Measurements from ENCODE around the gene SH3BP5. TPM values are rescaled to one million over a fixed set of nuclear protein-coding genes. Genes with fewer than 3 reads are reported as not detected.
A peak's percentile ranks its signal among the peaks of the same experiment; 100 is the strongest.

SH3BP5 gene
- total RNA-seq, 2 experiments from 2014 or later: 2.4 TPM

- Mint-ChIP-seq H3K27me3 (no peaks in the 10 kb centered on the region), H3K27ac (no peak overlapping the region), H3K36me3 (peaks cover 4% of the 10 kb centered on the region), H3K9me3 (no peaks in the 10 kb centered on the region), H3K4me1 (peaks cover 16% of the 10 kb centered on the region), H3K4me3 (no peak overlapping the region)
- DNase-seq: no peak
Measured at GRCh38 chr3:15303216-15303615, 29.2 kb downstream of the SH3BP5 start.

GRCh38 chr3:15301761-15302160, 30.6 kb downstream of the SH3BP5 start:
- Mint-ChIP-seq H3K4me1 (peaks cover 16% of the 10 kb centered on the region), H3K36me3 (peaks cover 4% of the 10 kb centered on the region), H3K27me3 (no peaks in the 10 kb centered on the region), H3K4me3 (no peak overlapping the region), H3K9me3 (no peaks in the 10 kb centered on the region), H3K27ac (no peak overlapping the region)
- no peak for DNase-seq

DNA sequence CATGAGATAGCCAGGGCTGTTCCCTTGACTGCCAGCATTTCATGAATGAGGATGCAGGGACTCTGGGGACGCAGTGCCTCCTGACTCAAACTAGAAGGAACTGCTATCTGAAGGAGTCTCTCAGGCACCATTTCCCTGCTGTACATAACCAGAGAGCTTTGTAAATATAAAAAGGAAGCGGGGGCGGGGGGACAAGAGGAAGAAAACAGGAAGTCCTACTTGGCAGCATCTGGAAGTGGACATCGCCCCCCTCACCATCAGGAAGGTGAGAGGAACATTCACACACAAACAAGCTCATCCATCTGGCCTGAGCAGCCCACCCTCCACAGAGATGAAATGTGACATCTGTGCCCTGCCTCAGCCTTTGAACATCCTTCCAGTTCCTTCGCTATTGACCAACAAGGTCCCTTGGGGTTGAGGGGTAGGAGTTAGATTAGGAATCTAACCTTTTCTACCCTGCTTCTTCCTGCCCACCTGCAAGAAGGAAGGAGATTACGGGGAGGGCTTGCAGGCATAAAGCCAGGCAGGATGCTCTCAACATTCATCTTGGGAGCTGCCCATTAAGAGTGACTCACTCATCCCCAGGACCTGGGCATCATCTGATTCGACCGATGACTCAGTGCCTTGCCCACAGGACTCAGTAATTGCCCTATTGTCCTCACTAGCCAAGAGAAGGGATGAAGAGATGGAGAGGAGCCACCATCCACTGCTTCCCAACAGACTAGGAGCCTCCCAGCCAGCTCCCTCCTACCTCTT, 31.9 kb downstream of the SH3BP5 start:
- no peak overlapping the region for H3K4me3 Mint-ChIP-seq
- peaks cover 2% of the 10 kb centered on the region for H3K36me3 Mint-ChIP-seq
- DNase-seq: no peak
- H3K27ac Mint-ChIP-seq: no peak overlapping the region
- H3K27me3 Mint-ChIP-seq: no peaks in the 10 kb centered on the region
- H3K4me1 Mint-ChIP-seq: peaks cover 16% of the 10 kb centered on the region
- no peaks in the 10 kb centered on the region for H3K9me3 Mint-ChIP-seq

DNA sequence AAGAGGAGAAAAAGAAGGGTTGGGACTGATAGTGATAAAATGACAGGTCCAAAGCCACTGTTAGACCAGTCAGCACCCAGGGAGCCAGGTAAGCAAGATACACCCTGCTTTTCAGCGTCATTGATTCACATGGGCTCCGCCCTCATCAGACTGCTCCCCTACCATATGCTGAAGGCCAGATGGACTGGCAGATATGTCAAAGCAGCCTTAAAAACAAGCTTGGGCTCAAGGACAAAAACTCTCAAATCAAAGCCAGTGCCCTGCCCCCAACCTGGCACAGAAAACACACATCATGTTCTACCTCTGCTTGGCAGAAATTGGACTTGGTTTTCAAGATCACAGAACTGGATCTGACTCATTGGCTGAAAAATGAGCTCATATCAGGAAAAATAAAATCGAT, 33.4 kb downstream of the SH3BP5 start:
- Mint-ChIP-seq H3K27me3 (no peaks in the 10 kb centered on the region), H3K27ac (no peak overlapping the region), H3K4me1 (peaks cover 14% of the 10 kb centered on the region), H3K9me3 (no peaks in the 10 kb centered on the region), H3K4me3 (no peak overlapping the region), H3K36me3 (no peaks in the 10 kb centered on the region)
- DNase-seq: no peak

GRCh38 chr3:15298504-15298903, 33.9 kb downstream of the SH3BP5 start:
- Mint-ChIP-seq H3K27ac (no peak overlapping the region), H3K36me3 (no peaks in the 10 kb centered on the region)

DNA sequence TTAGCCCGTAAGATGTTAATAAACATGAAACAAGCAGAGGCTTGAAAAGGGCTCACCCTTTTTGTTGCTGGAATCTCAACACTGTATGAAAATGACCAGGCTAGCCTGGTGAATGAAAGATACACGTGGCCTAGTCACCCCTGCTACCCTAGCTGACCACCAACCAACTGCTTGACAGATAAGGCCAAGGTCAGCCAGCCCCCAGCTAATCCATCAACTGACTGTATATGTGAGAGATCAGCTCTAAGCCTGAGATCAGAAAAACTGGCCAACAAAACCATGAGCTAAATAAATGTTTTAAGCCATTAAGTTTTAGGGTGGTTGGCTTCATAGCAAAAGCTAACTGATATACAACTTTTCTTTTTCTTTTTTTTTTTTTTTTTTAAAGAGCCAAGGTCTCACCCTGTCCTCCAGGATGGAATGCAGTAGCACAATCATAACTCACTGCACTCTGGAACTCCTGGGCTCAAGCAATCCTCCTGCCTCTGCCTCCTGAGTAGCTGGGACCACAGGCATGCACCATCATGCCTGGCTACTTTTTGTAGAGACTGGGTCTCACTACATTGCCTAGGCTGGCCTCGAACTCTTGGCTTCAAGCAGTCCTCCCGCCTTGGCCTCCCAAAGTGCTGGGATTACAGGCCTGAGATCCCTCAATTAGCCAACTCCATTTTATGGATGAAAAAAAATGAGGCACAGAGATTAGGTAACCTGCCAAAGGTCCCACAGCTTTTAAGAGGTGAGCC, 34.6 kb downstream of the SH3BP5 start:
- peaks cover 14% of the 10 kb centered on the region for H3K4me1 Mint-ChIP-seq
- H3K27me3 Mint-ChIP-seq: no peaks in the 10 kb centered on the region
- no peak overlapping the region for H3K27ac Mint-ChIP-seq
- no peak for DNase-seq
- H3K4me3 Mint-ChIP-seq: no peak overlapping the region
- H3K9me3 Mint-ChIP-seq: no peaks in the 10 kb centered on the region
- H3K36me3 Mint-ChIP-seq: no peaks in the 10 kb centered on the region

More at GRCh38 chr3:15298504-15298903, 33.9 kb downstream of the SH3BP5 start:
- Mint-ChIP-seq H3K4me1 (peaks cover 14% of the 10 kb centered on the region), H3K4me3 (no peak overlapping the region), H3K9me3 (no peaks in the 10 kb centered on the region), H3K27me3 (no peaks in the 10 kb centered on the region)
- no peak for DNase-seq

DNA sequence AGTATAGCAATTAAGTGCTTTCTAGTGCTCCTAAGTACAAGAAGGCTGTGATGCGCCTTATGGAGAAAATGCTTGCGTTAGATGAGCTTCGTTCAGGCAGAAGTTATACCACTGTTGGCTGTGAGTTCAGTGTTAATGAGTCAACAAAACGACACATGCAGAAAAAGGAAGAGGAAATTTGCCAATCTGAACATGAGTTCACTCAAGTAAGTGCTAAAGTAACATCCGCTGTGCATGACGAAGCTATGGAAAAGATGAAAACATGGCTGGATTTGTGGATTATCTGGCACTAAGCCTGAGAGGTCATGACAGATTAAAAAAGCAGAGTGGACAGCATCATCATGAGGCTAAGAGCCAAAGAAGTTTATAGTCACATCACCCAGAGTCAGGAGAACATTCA, 36.9 kb downstream of the SH3BP5 start:
- H3K27ac Mint-ChIP-seq: no peak overlapping the region
- H3K36me3 Mint-ChIP-seq: no peaks in the 10 kb centered on the region
- no peak for DNase-seq
- H3K27me3 Mint-ChIP-seq: no peaks in the 10 kb centered on the region
- peaks cover 25% of the 10 kb centered on the region for H3K4me1 Mint-ChIP-seq
- no peaks in the 10 kb centered on the region for H3K9me3 Mint-ChIP-seq
- no peak overlapping the region for H3K4me3 Mint-ChIP-seq

- Mint-ChIP-seq H3K9me3 (no peaks in the 10 kb centered on the region), H3K4me1 (peaks cover 23% of the 10 kb centered on the region), H3K27me3 (no peaks in the 10 kb centered on the region), H3K27ac (peak overlapping the region; percentile 12), H3K36me3 (no peaks in the 10 kb centered on the region), H3K4me3 (no peak overlapping the region)
- DNase-seq: no peak
Measured at GRCh38 chr3:15294929-15295328, 37.5 kb downstream of the SH3BP5 start.

- no peak for DNase-seq
- H3K4me1 Mint-ChIP-seq: peaks cover 36% of the 10 kb centered on the region
- H3K36me3 Mint-ChIP-seq: no peaks in the 10 kb centered on the region
- no peaks in the 10 kb centered on the region for H3K9me3 Mint-ChIP-seq
- no peak overlapping the region for H3K4me3 Mint-ChIP-seq
- H3K27ac Mint-ChIP-seq: no peak overlapping the region
- no peaks in the 10 kb centered on the region for H3K27me3 Mint-ChIP-seq
Measured at GRCh38 chr3:15292765-15293522, 39.4 kb downstream of the SH3BP5 start.

- no peaks in the 10 kb centered on the region for H3K27me3 Mint-ChIP-seq
- H3K36me3 Mint-ChIP-seq: no peaks in the 10 kb centered on the region
- peak; percentile 73 for DNase-seq
- peaks cover 34% of the 10 kb centered on the region for H3K4me1 Mint-ChIP-seq
- peak overlapping the region; percentile 48 for H3K4me3 Mint-ChIP-seq
- H3K27ac Mint-ChIP-seq: peak overlapping the region; percentile 82
- no peaks in the 10 kb centered on the region for H3K9me3 Mint-ChIP-seq
Measured at GRCh38 chr3:15291589-15292541, 40.5 kb downstream of the SH3BP5 start.

DNA sequence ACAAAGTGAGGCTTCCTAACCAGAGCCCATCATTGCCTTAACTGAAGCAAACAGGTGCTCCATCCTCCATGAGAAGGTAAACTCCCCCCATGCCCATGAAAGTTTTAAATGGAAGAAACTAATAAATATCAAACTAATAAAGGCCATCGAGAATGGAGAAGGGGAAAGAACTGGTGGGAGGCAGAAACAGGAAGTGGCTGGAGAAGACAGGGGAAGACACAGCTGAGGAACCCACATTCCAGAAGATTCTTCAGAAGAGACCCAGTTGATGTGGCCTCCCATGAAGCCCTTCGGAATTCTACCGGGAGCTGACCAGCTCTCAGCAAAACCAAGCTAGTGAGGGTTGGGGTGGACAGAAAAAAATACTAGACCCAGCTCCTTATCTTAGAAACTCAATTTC, 41.6 kb downstream of the SH3BP5 start:
- H3K27ac Mint-ChIP-seq: no peak overlapping the region
- H3K4me1 Mint-ChIP-seq: peaks cover 34% of the 10 kb centered on the region

DNA sequence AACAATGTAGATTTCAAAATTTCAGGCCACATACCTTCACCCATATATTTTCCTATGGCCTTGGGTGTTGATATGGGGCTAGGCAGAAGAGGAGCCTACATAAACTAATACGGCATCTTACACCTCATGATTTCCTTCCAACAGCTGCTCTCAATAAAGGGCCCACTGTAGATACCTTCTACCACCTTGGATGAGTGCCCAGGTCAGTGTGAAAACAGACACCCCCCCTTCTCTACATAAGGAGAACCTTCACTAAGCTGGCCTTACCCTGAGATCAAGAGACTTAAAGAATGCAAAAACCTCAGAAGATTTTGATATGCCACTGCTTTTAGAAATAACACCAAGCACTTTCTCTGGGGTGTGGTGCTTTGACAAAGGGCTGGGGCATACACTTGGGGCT, 42.7 kb downstream of the SH3BP5 start:
- H3K4me3 Mint-ChIP-seq: no peak overlapping the region
- no peaks in the 10 kb centered on the region for H3K9me3 Mint-ChIP-seq
- no peak overlapping the region for H3K27ac Mint-ChIP-seq
- H3K27me3 Mint-ChIP-seq: no peaks in the 10 kb centered on the region
- no peak for DNase-seq
- H3K4me1 Mint-ChIP-seq: peaks cover 32% of the 10 kb centered on the region
- no peaks in the 10 kb centered on the region for H3K36me3 Mint-ChIP-seq

More for the DNA sequence above, 41.6 kb downstream of the SH3BP5 start:
- H3K27me3 Mint-ChIP-seq: no peaks in the 10 kb centered on the region
- no peak for DNase-seq
- H3K4me3 Mint-ChIP-seq: no peak overlapping the region
- H3K36me3 Mint-ChIP-seq: no peaks in the 10 kb centered on the region
- no peaks in the 10 kb centered on the region for H3K9me3 Mint-ChIP-seq

GRCh38 chr3:15288331-15289035, 43.9 kb downstream of the SH3BP5 start:
- no peak for DNase-seq
- H3K9me3 Mint-ChIP-seq: no peaks in the 10 kb centered on the region
- H3K36me3 Mint-ChIP-seq: no peaks in the 10 kb centered on the region
- H3K4me1 Mint-ChIP-seq: peaks cover 34% of the 10 kb centered on the region
- H3K27me3 Mint-ChIP-seq: no peaks in the 10 kb centered on the region
- no peak overlapping the region for H3K27ac Mint-ChIP-seq
- H3K4me3 Mint-ChIP-seq: no peak overlapping the region
